ENCODE results near the gene BCL6.

BCL6 gene

DNA sequence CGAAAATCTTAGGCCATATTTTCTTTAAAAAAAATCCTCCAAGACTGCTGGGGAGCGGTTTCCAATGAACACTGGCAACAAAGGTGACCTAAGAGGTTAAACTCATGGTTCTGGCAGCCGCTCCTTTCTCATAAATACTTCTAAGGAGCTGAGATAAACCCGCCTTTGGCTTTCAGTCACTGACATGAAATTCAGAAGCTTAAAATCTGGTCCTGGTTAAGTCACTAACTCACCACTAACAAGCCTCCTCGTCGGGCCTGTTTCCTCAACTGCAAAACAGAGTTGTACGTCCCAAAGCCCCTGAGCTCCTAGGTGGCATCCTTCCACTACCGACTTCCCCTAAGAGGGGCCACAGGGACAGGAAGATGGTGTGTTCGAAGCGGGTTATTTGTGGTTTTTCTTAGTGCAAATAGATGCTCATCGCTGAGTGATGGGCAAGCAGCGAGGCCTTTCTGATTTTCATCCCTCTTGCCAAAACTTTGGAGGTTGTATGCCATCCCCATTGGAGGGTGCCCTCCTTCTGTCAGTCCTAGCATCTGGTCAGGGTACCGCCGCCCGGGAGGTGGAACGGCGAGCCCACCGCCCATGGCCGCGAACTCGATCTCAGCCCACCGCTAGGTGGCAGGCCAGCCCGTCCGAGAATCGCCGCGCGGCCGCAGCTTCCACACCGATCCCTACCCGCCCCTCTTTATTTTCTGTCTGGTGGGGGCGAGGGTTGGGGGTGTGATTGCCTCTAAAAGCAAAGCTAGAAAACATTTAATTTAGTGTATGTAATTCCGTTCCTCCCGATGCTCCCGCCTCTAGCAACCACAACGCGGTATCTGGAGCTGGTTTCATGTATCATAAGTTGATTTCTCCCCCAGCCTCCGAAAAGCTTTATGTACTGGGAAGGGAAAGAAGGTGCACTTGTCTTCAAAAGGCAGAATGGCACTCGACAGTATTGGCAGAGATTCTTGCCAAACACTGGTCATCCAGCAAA, 4.6 kb downstream of the BCL6 start:
- ATAC-seq (replicated peaks; ENCODE audit: extremely low read depth, poor library complexity, severe bottlenecking) (no peak), DNase-seq (ENCODE audit: low spot score in 2 of 2) (peak; percentile 50 to 52)
- H3K27ac Mint-ChIP-seq (ENCODE audit: low read depth) = peak overlapping the region; percentile 99
- H3K36me3 Mint-ChIP-seq (ENCODE audit: insufficient read depth) = peaks cover 65% of the 10 kb centered on the region
- H3K9me3 Mint-ChIP-seq = no peaks in the 10 kb centered on the region
- H3K4me3 Mint-ChIP-seq = peak overlapping the region; percentile 100
- H3K27me3 Mint-ChIP-seq = no peaks in the 10 kb centered on the region
- peaks cover 69% of the 10 kb centered on the region for H3K4me1 Mint-ChIP-seq

DNA sequence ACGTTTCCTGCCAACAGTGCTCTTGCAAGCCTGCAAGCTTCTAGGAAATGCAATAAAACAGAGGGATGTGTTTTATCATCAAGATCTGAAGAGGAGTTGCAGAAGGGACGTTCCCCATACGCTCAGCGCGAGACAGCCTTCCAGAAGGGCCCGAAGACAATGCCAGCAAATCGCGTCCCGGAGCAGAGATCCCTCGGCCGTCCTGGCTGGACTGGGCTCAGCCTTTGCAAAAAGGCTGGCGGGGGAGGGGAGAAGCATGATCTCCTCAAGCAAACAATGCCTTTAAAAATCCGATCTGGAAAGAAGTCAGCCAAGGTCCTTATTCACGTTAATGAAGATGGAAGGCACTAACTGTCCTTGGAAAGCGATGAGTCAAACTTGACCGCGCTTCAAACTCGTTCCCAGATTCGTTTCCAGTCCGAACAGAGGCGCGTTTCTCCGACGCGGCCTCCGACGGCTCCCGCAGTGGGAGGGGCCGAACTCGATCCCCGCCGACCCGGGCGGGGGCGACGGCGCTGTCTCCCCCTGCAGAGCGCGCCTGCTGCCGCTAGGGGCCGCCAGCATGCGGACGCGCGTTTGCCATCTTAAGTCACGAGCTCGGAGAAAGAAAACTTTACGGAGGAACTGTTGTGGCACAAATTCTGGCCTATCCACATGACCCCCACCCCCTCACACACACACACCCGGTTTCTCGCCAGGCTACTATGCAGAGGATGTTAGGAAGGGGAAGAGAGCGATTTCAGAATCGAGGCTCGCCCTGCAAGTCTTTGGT, 5.5 kb downstream of the BCL6 start:
- DNase-seq (ENCODE audit: low spot score in 2 of 2) (peak; percentile 67 to 75), ATAC-seq (replicated peaks; ENCODE audit: extremely low read depth, poor library complexity, severe bottlenecking) (peak; percentile 27)
- peaks cover 56% of the 10 kb centered on the region for H3K36me3 Mint-ChIP-seq (ENCODE audit: insufficient read depth)
- peaks cover 69% of the 10 kb centered on the region for H3K4me1 Mint-ChIP-seq
- H3K27ac Mint-ChIP-seq (ENCODE audit: low read depth) = peak overlapping the region; percentile 99
- peak overlapping the region; percentile 100 for H3K4me3 Mint-ChIP-seq
- H3K27me3 Mint-ChIP-seq = no peaks in the 10 kb centered on the region
- H3K9me3 Mint-ChIP-seq = no peaks in the 10 kb centered on the region

- H3K4me1 Mint-ChIP-seq = peaks cover 65% of the 10 kb centered on the region
Measured at GRCh38 chr3:187739094-187739560, 6.1 kb downstream of the BCL6 start.

GRCh38 chr3:187738331-187739093, 6.8 kb downstream of the BCL6 start:
- H3K4me3 Mint-ChIP-seq = peak overlapping the region; percentile 100
- peak overlapping the region; percentile 99 for H3K27ac Mint-ChIP-seq (ENCODE audit: low read depth)
- peaks cover 49% of the 10 kb centered on the region for H3K36me3 Mint-ChIP-seq (ENCODE audit: insufficient read depth)
- peaks cover 59% of the 10 kb centered on the region for H3K4me1 Mint-ChIP-seq
- no peak for ATAC-seq (replicated peaks; ENCODE audit: extremely low read depth, poor library complexity, severe bottlenecking)
- peak in 1 of 2 donors; percentile 56 for DNase-seq (ENCODE audit: low spot score in 2 of 2)
- H3K27me3 Mint-ChIP-seq = no peaks in the 10 kb centered on the region
- H3K9me3 Mint-ChIP-seq = no peaks in the 10 kb centered on the region

More at GRCh38 chr3:187739094-187739560, 6.1 kb downstream of the BCL6 start:
- no peaks in the 10 kb centered on the region for H3K9me3 Mint-ChIP-seq
- H3K27ac Mint-ChIP-seq (ENCODE audit: low read depth) = peak overlapping the region; percentile 99
- peaks cover 53% of the 10 kb centered on the region for H3K36me3 Mint-ChIP-seq (ENCODE audit: insufficient read depth)
- ATAC-seq (replicated peaks; ENCODE audit: extremely low read depth, poor library complexity, severe bottlenecking) (no peak), DNase-seq (ENCODE audit: low spot score in 2 of 2) (no peak)
- H3K27me3 Mint-ChIP-seq = no peaks in the 10 kb centered on the region
- H3K4me3 Mint-ChIP-seq = peak overlapping the region; percentile 100

- Mint-ChIP-seq H3K4me3 (peak overlapping the region; percentile 100), H3K27ac (ENCODE audit: low read depth) (peak overlapping the region; percentile 99), H3K27me3 (no peaks in the 10 kb centered on the region), H3K4me1 (peaks cover 58% of the 10 kb centered on the region), H3K36me3 (ENCODE audit: insufficient read depth) (peaks cover 52% of the 10 kb centered on the region), H3K9me3 (no peaks in the 10 kb centered on the region)
- no peak for DNase-seq (ENCODE audit: low spot score in 2 of 2)
- no peak for ATAC-seq (replicated peaks; ENCODE audit: extremely low read depth, poor library complexity, severe bottlenecking)
Measured at GRCh38 chr3:187738071-187738330, 7.3 kb downstream of the BCL6 start.

GRCh38 chr3:187737368-187738070, 7.7 kb downstream of the BCL6 start:
- H3K9me3 Mint-ChIP-seq = no peaks in the 10 kb centered on the region
- H3K27ac Mint-ChIP-seq (ENCODE audit: low read depth) = peak overlapping the region; percentile 99
- peaks cover 51% of the 10 kb centered on the region for H3K36me3 Mint-ChIP-seq (ENCODE audit: insufficient read depth)
- ATAC-seq (replicated peaks; ENCODE audit: extremely low read depth, poor library complexity, severe bottlenecking) (peak; percentile 26), DNase-seq (ENCODE audit: low spot score in 2 of 2) (peak in 1 of 2 donors; percentile 51)
- H3K4me3 Mint-ChIP-seq = peak overlapping the region; percentile 100
- peaks cover 58% of the 10 kb centered on the region for H3K4me1 Mint-ChIP-seq
- H3K27me3 Mint-ChIP-seq = no peaks in the 10 kb centered on the region

DNA sequence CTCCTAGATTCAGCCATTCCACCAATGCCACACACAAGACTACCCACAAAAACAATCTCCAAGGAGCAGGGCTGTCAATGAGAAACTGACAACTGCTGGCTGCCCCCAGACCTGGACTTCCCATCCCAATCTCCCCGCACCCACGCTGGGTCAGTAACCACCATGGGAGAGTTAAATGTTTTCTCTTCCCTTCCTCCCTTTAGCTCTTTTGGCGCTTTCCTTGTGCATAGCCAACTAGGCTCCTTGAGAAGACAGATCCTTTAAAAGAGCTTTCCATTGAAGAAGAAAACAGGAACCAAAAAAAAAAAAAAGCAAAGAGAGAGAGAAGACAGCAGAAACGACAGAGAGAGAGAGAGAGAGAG, 8.3 kb downstream of the BCL6 start:
- peaks cover 54% of the 10 kb centered on the region for H3K4me1 Mint-ChIP-seq
- H3K9me3 Mint-ChIP-seq = no peaks in the 10 kb centered on the region
- no peaks in the 10 kb centered on the region for H3K27me3 Mint-ChIP-seq
- ATAC-seq (replicated peaks; ENCODE audit: extremely low read depth, poor library complexity, severe bottlenecking) (no peak), DNase-seq (ENCODE audit: low spot score in 2 of 2) (no peak)
- H3K36me3 Mint-ChIP-seq (ENCODE audit: insufficient read depth) = peaks cover 51% of the 10 kb centered on the region
- H3K27ac Mint-ChIP-seq (ENCODE audit: low read depth) = peak overlapping the region; percentile 99
- peak overlapping the region; percentile 100 for H3K4me3 Mint-ChIP-seq

DNA sequence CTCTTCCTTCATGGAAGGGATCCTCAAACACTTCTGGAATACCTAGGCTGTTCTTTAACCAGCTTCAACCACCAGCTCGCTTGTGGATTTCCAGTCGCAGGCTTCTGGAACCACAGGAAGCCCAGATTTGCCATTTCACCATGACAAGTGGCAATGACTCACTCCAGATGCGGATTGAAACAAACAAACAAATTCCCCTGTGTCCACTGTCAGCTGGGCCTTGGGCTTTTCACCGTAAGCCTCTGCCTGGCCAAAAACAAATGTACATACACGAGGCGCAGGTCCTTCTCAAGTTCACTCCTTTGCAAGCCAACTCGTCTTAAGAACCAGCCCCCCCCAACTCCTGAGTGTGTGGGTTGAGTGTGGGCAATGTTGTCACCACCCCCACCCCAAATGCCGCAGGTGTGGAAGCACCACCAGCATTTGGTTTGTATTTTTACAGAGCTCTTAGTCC, 8.8 kb downstream of the BCL6 start:
- Mint-ChIP-seq H3K27ac (ENCODE audit: low read depth) (peak overlapping the region; percentile 99), H3K4me3 (peak overlapping the region; percentile 100), H3K36me3 (ENCODE audit: insufficient read depth) (peaks cover 52% of the 10 kb centered on the region), H3K27me3 (no peaks in the 10 kb centered on the region), H3K9me3 (no peaks in the 10 kb centered on the region), H3K4me1 (peaks cover 49% of the 10 kb centered on the region)
- ATAC-seq (replicated peaks; ENCODE audit: extremely low read depth, poor library complexity, severe bottlenecking) (no peak), DNase-seq (ENCODE audit: low spot score in 2 of 2) (no peak)

GRCh38 chr3:187735837-187736236, 9.4 kb downstream of the BCL6 start:
- DNase-seq (ENCODE audit: low spot score in 2 of 2) (no peak), ATAC-seq (replicated peaks; ENCODE audit: extremely low read depth, poor library complexity, severe bottlenecking) (no peak)
- Mint-ChIP-seq H3K9me3 (no peaks in the 10 kb centered on the region), H3K27me3 (no peaks in the 10 kb centered on the region), H3K27ac (ENCODE audit: low read depth) (peak overlapping the region; percentile 99), H3K4me1 (peaks cover 43% of the 10 kb centered on the region), H3K36me3 (ENCODE audit: insufficient read depth) (peaks cover 50% of the 10 kb centered on the region), H3K4me3 (peak overlapping the region; percentile 100)

DNA sequence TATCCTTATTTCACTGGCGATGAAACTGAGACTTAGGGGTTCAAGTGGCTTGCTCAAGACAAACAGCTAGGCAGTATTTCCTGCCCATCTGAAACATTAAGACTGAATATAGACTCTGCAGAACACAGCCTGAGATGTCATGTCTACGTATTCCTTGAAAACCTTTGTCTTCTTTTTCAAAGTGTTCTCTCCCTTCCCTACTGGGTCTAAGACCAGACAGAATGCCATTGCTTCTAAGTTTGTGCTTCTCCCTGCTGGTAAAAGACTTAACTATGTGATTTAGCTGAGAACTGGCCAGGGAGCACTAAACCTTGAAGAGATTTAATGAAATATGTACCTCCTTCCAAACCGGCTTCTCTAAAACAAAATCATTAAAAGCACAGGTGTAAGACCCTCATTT, 9.9 kb downstream of the BCL6 start:
- peaks cover 52% of the 10 kb centered on the region for H3K36me3 Mint-ChIP-seq (ENCODE audit: insufficient read depth)
- no peak for ATAC-seq (replicated peaks; ENCODE audit: extremely low read depth, poor library complexity, severe bottlenecking)
- H3K27ac Mint-ChIP-seq (ENCODE audit: low read depth) = no peak overlapping the region
- H3K27me3 Mint-ChIP-seq = no peaks in the 10 kb centered on the region
- H3K9me3 Mint-ChIP-seq = no peaks in the 10 kb centered on the region
- no peak overlapping the region for H3K4me3 Mint-ChIP-seq
- peaks cover 38% of the 10 kb centered on the region for H3K4me1 Mint-ChIP-seq
- no peak for DNase-seq (ENCODE audit: low spot score in 2 of 2)

- Mint-ChIP-seq H3K27ac (ENCODE audit: low read depth) (no peak overlapping the region), H3K9me3 (no peaks in the 10 kb centered on the region), H3K4me3 (no peak overlapping the region), H3K4me1 (peaks cover 34% of the 10 kb centered on the region), H3K27me3 (no peaks in the 10 kb centered on the region), H3K36me3 (ENCODE audit: insufficient read depth) (peaks cover 53% of the 10 kb centered on the region)
- DNase-seq (ENCODE audit: low spot score in 2 of 2) (no peak), ATAC-seq (replicated peaks; ENCODE audit: extremely low read depth, poor library complexity, severe bottlenecking) (no peak)
Measured at GRCh38 chr3:187734841-187735240, 10.4 kb downstream of the BCL6 start.

GRCh38 chr3:187733371-187733770, 11.9 kb downstream of the BCL6 start:
- no peak for ATAC-seq (replicated peaks; ENCODE audit: extremely low read depth, poor library complexity, severe bottlenecking)
- peaks cover 54% of the 10 kb centered on the region for H3K36me3 Mint-ChIP-seq (ENCODE audit: insufficient read depth)
- DNase-seq (ENCODE audit: low spot score in 2 of 2) = no peak
- no peaks in the 10 kb centered on the region for H3K9me3 Mint-ChIP-seq
- H3K27ac Mint-ChIP-seq (ENCODE audit: low read depth) = no peak overlapping the region
- no peaks in the 10 kb centered on the region for H3K27me3 Mint-ChIP-seq
- no peak overlapping the region for H3K4me3 Mint-ChIP-seq
- H3K4me1 Mint-ChIP-seq = peaks cover 20% of the 10 kb centered on the region

All from central memory CD8-positive, alpha-beta T cell (primary cell).